CD4-positive, alpha-beta T cell (primary cell): ENCODE measurements around the gene MEGF8. TPM values are rescaled to one million over a fixed set of nuclear protein-coding genes. Genes with fewer than 3 reads are reported as not detected.

Source experiments
- ATAC-seq: fragments of 200-7000 bp; cut with Tn5 transposase; one replicate; pipeline ENCODE4 v1.10.0; 2022; ENCODE audit warnings: mild to moderate bottlenecking; ENCODE audit not compliant: poor library complexity
- CTCF ChIA-PET: fragments of 350-600 bp; sonication (Branson Sonifier 250); formaldehyde crosslinking; loops from one replicate; lab custom pipeline; 2021; ENCODE audit warnings: antibody characterized with exemption, inconsistent platforms; lab: Charles Lee
- POLR2A ChIA-PET: fragments of 350-600 bp; sonication (Branson Sonifier 250); formaldehyde crosslinking; loops from one replicate; lab custom pipeline; 2021; ENCODE audit warnings: antibody characterized with exemption, inconsistent platforms; lab: Charles Lee
- DNase-seq, 14 experiments: peaks; one replicate each; pipeline ENCODE4 v3.0.0-alpha.2; 2013 to 2020; ENCODE audit warnings: mixed read lengths in 2 of 14
- H3K27ac ChIP-seq, 2 donors: one replicate each; pipeline versions ENCODE4 v1.5.1 to v1.7.0; 2013; ENCODE audit warnings: low read length in 2 of 2, low read depth in 1 of 2, mild to moderate bottlenecking in 1 of 2
- H3K27me3 ChIP-seq, 2 experiments: 1 replicate in 1 of 2; 2 replicates in 1 of 2; pipeline versions ENCODE4 v1.6.1 to v1.7.0; 2013; ENCODE audit warnings: low read length in 2 of 2, control low read depth in 1 of 2, mild to moderate bottlenecking in 1 of 2, moderate library complexity in 1 of 2; ENCODE audit not compliant: insufficient read depth in 2 of 2, control insufficient read depth in 1 of 2
- H3K36me3 ChIP-seq: one replicate; pipeline ENCODE4 v1.6.1; 2013; ENCODE audit warnings: low read length, control low read depth; ENCODE audit not compliant: insufficient read depth
- H3K4me1 ChIP-seq: one replicate; pipeline ENCODE4 v1.6.1; 2013; ENCODE audit warnings: low read length, control low read depth; ENCODE audit not compliant: insufficient read depth
- H3K4me3 ChIP-seq: one replicate; pipeline ENCODE4 v1.5.1; 2013; ENCODE audit warnings: mild to moderate bottlenecking, low read length, moderate library complexity
- H3K9me3 ChIP-seq, 2 experiments: 1 replicate in 1 of 2; 2 replicates in 1 of 2; pipeline versions ENCODE4 v1.6.1 to v1.7.0; 2013; ENCODE audit warnings: low read length in 2 of 2, mild to moderate bottlenecking in 2 of 2, control low read depth in 1 of 2, moderate library complexity in 1 of 2; ENCODE audit not compliant: control insufficient read depth in 1 of 2, insufficient read depth in 1 of 2
- H3K27ac Mint-ChIP-seq: one replicate; pipeline ENCODE4 v1.8.0; 2020; ENCODE audit warnings: mixed read lengths
- H3K27me3 Mint-ChIP-seq: one replicate; pipeline ENCODE4 v1.8.0; 2021; ENCODE audit warnings: mixed read lengths
- H3K36me3 Mint-ChIP-seq: one replicate; pipeline ENCODE4 v1.8.0; 2021; ENCODE audit warnings: low read depth, mixed read lengths
- H3K4me1 Mint-ChIP-seq: one replicate; pipeline ENCODE4 v1.8.0; 2021; ENCODE audit warnings: low read depth, mixed read lengths
- H3K4me3 Mint-ChIP-seq: one replicate; pipeline ENCODE4 v1.8.0; 2020; ENCODE audit warnings: mild to moderate bottlenecking, mixed read lengths
- H3K9me3 Mint-ChIP-seq: one replicate; pipeline ENCODE4 v1.8.0; 2020; ENCODE audit warnings: mixed read lengths
- CTCF ChIP-seq: fragments of 200-600 bp; IDR thresholded peaks from one replicate; pipeline ENCODE4 v1.8.0; 2022; ENCODE audit warnings: antibody characterized with exemption, mild to moderate bottlenecking
- intact Hi-C, 2 experiments: fragments of 100-400 bp; cut with DNase I in 1 of 2; cut with micrococcal nuclease in 1 of 2; formaldehyde crosslinking; loops; one replicate each; pipeline versions ENCODE4 v1.15.1 to v1.9.0; 2023 to 2025; cut with DNase I, micrococcal nuclease
- total RNA-seq, 174 experiments: library from RNA in 2 of 174; stranded (reverse) in 2 of 174; gene quantifications; one replicate each; pipeline ENCODE4 v1.2.3 and lab custom pipeline; 2021 to 2026

Gene MEGF8
- total RNA-seq, 2 experiments from 2014 or later: 4.1 to 4.2 TPM

- peaks cover 40% of the 10 kb centered on the region for H3K27me3 Mint-ChIP-seq
- no peak overlapping the region for H3K4me3 Mint-ChIP-seq
- CTCF ChIA-PET: no interaction called here
- POLR2A ChIA-PET: no interaction called here
- no peak overlapping the region for H3K27ac Mint-ChIP-seq
- H3K36me3 ChIP-seq: no peaks in the 10 kb centered on the region
- no peaks in the 10 kb centered on the region for H3K9me3 Mint-ChIP-seq
- H3K4me1 ChIP-seq: peaks cover 22% of the 10 kb centered on the region
- H3K36me3 Mint-ChIP-seq: no peaks in the 10 kb centered on the region
- no peak overlapping the region for H3K27ac ChIP-seq
- TF ChIP-seq CTCF: no peak
- H3K4me3 ChIP-seq: no peak overlapping the region
- ATAC-seq (no peak), DNase-seq (no peak)
- intact Hi-C loops: no loop called here
- no peaks in the 10 kb centered on the region for H3K9me3 ChIP-seq
- H3K27me3 ChIP-seq: peaks cover 19 to 27% of the 10 kb centered on the region in 2 experiments
- H3K4me1 Mint-ChIP-seq: peaks cover 12% of the 10 kb centered on the region
These were observed 8.9 kb upstream of the MEGF8 start for GRCh38 chr19:42316223-42317211.

DNA sequence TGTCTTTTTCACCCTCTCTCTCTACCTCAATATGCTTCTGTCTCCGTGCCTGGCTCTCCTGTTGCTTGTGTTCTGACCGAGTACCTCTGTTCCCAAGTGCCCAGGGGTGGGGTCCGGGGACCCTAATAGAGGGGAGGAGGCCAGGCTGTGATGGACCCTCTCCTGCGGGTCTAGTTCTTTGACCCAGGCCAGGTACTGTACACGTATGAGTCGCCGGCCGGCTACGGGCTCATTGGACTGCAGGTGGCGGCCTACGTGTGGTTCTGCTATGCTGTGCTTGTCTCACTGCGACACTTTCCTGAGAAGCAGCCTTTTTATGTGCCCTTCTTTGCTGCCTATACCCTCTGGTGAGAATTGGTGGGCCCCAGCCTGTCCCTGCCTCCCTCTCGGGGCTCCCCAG is 7.9 kb upstream of the MEGF8 start:
- Histone ChIP-seq H3K4me3 (no peak overlapping the region), H3K4me1 (peaks cover 22% of the 10 kb centered on the region), H3K27me3 (peaks cover 12 to 17% of the 10 kb centered on the region in 2 experiments), H3K27ac (no peak overlapping the region), H3K9me3 (no peaks in the 10 kb centered on the region), H3K36me3 (no peaks in the 10 kb centered on the region)
- H3K27ac Mint-ChIP-seq: no peak overlapping the region
- no peak overlapping the region for H3K4me3 Mint-ChIP-seq
- POLR2A ChIA-PET: no interaction called here
- DNase-seq: no peak
- no peak for TF ChIP-seq CTCF
- no peak for ATAC-seq
- no peaks in the 10 kb centered on the region for H3K9me3 Mint-ChIP-seq
- CTCF ChIA-PET: no interaction called here
- peaks cover 11% of the 10 kb centered on the region for H3K4me1 Mint-ChIP-seq
- intact Hi-C loops: no loop called here
- peaks cover 42% of the 10 kb centered on the region for H3K27me3 Mint-ChIP-seq
- H3K36me3 Mint-ChIP-seq: no peaks in the 10 kb centered on the region

- CTCF ChIA-PET: no interaction called here
- Mint-ChIP-seq H3K36me3 (no peaks in the 10 kb centered on the region), H3K9me3 (no peaks in the 10 kb centered on the region), H3K27me3 (peaks cover 25% of the 10 kb centered on the region), H3K27ac (no peak overlapping the region), H3K4me1 (peaks cover 20% of the 10 kb centered on the region), H3K4me3 (no peak overlapping the region)
- H3K4me3 ChIP-seq: no peak overlapping the region
- DNase-seq (no peak), ATAC-seq (no peak)
- H3K27ac ChIP-seq: no peak overlapping the region
- H3K36me3 ChIP-seq: no peaks in the 10 kb centered on the region
- intact Hi-C loops: loop anchor here in 1 of 2 experiments (10.0 kb wide), 1 partner anchor 1978 kb away; the partner anchor contains the start of genes C19orf47 and PLD3
- H3K9me3 ChIP-seq: peaks cover 0 to 4% of the 10 kb centered on the region in 2 experiments
- H3K27me3 ChIP-seq: peaks cover 16 to 21% of the 10 kb centered on the region in 2 experiments
- TF ChIP-seq CTCF: no peak
- H3K4me1 ChIP-seq: peaks cover 26% of the 10 kb centered on the region
- POLR2A ChIA-PET: no interaction called here
These were observed 3.1 kb upstream of the MEGF8 start for GRCh38 chr19:42322305-42322704.
